Thyroid gland (tissue), 4 donors: ENCODE measurements around the gene NOXA1.

Source experiments
- POLR2A ChIP-seq, 2 donors: fragments of 450-650 bp; IDR thresholded peaks; one replicate each; pipeline ENCODE4 v1.6.1; 2017; ENCODE audit warnings: antibody characterized with exemption in 2 of 2, mild to moderate bottlenecking in 2 of 2, moderate library complexity in 1 of 2
- TF ChIP-seq, protein P1 (sequence below), 6 experiments: fragments of 200-600 bp in 3 of 6; fragments of 450-650 bp in 3 of 6; sonication (generic) in 3 of 6; IDR thresholded peaks; one replicate each; pipeline ENCODE4 v1.5.1; 2016 to 2019; ENCODE audit warnings: antibody characterized with exemption in 6 of 6, mild to moderate bottlenecking in 2 of 6, inconsistent platforms in 1 of 6, moderate library complexity in 1 of 6

DNA sequence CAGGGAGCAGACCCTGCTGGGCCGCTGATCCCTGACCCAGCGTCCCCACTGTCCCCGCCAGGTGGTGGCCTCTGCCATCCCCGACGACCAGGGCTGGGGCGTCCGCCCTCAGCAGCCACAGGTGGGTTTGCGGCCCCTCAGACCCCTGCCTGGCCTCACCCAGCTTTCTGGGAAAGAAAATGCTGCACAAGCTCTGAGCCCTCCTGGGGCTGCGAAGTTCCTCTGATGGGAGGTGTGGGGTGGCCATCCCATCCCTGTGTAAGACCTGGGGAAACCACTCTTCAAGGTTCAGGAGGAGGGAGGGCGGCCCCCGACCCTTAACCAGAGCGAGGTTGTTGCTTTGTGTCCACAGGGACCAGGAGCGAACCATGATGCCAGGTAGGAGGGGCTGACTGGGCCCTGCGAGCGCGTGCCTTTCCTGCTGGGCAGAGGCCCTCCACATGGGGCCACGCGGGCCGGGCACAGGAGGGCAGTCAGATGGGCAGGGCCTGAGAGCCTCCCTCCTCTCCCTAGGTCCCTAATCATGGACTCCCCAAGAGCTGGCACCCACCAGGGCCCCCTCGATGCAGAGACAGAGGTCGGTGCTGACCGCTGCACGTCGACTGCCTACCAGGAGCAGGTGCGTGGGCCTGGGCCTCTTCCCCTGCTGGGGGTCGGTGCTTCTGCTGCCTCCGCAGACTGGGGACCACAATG lies 7.7 kb downstream of the NOXA1 start:
- no peak for TF ChIP-seq POLR2A (IDR thresholded peaks at IDR 0.05)
- TF ChIP-seq, protein P1, sequence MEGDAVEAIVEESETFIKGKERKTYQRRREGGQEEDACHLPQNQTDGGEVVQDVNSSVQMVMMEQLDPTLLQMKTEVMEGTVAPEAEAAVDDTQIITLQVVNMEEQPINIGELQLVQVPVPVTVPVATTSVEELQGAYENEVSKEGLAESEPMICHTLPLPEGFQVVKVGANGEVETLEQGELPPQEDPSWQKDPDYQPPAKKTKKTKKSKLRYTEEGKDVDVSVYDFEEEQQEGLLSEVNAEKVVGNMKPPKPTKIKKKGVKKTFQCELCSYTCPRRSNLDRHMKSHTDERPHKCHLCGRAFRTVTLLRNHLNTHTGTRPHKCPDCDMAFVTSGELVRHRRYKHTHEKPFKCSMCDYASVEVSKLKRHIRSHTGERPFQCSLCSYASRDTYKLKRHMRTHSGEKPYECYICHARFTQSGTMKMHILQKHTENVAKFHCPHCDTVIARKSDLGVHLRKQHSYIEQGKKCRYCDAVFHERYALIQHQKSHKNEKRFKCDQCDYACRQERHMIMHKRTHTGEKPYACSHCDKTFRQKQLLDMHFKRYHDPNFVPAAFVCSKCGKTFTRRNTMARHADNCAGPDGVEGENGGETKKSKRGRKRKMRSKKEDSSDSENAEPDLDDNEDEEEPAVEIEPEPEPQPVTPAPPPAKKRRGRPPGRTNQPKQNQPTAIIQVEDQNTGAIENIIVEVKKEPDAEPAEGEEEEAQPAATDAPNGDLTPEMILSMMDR (IDR thresholded peaks at IDR 0.05): no peak
